ENCODE results near the gene TXNIP. TPM values are rescaled to one million over a fixed set of nuclear protein-coding genes. Genes with fewer than 3 reads are reported as not detected.
A peak's percentile ranks its signal among the peaks of the same experiment; 100 is the strongest.

Gene TXNIP
- total RNA-seq, 1 experiment from 2014 or later: 576 TPM

DNA sequence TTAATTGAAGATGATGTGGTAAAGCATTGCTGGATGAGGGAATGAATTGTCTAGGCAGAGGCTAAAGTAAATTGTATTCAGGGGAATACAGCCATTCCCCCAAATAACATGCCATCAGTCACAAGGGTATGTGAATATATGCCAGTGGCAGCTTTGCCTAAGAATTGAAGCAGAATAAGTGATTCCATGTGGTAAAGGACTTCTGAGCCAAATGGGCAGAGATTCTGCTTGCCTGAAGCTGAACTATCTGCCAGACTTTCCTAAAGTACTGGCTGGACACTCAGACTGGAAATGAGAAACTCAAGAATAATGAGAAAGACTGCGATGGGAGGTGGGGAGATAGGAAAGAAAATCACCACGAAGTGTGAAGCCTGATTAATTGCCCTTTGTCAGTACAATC is 40.9 kb downstream of the TXNIP start:
- intact Hi-C loops (cut with micrococcal nuclease): no loop called here
- Mint-ChIP-seq H3K4me1 (ENCODE audit: insufficient read depth, unreplicated experiment) (peaks cover 51% of the 10 kb centered on the region), H3K4me3 (ENCODE audit: unreplicated experiment) (peak overlapping the region; percentile 80), H3K9me3 (ENCODE audit: unreplicated experiment) (no peaks in the 10 kb centered on the region), H3K27me3 (ENCODE audit: insufficient read depth, unreplicated experiment) (no peaks in the 10 kb centered on the region), H3K36me3 (ENCODE audit: insufficient read depth, unreplicated experiment) (peaks cover 11% of the 10 kb centered on the region), H3K27ac (ENCODE audit: low read depth, unreplicated experiment) (peak overlapping the region; percentile 80)
- TF ChIP-seq, protein P1, sequence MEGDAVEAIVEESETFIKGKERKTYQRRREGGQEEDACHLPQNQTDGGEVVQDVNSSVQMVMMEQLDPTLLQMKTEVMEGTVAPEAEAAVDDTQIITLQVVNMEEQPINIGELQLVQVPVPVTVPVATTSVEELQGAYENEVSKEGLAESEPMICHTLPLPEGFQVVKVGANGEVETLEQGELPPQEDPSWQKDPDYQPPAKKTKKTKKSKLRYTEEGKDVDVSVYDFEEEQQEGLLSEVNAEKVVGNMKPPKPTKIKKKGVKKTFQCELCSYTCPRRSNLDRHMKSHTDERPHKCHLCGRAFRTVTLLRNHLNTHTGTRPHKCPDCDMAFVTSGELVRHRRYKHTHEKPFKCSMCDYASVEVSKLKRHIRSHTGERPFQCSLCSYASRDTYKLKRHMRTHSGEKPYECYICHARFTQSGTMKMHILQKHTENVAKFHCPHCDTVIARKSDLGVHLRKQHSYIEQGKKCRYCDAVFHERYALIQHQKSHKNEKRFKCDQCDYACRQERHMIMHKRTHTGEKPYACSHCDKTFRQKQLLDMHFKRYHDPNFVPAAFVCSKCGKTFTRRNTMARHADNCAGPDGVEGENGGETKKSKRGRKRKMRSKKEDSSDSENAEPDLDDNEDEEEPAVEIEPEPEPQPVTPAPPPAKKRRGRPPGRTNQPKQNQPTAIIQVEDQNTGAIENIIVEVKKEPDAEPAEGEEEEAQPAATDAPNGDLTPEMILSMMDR (IDR thresholded peaks at IDR 0.05; ENCODE audit: unreplicated experiment): no peak
- ChIA-PET POLR2A (interaction anchor here (0.6 to 7.0 kb wide), 11 partner anchors 10 to 96 kb away, joined by 3 to 136 read pairs (median 48); partner anchors contain the start of genes ANKRD34A, PEX11B, PIAS3 and POLR3GL), CTCF (interaction anchor here (0.9 to 2.3 kb wide), 4 partner anchors 9 to 63 kb away, joined by 3 to 11 read pairs (median 4); partner anchors contain the start of genes ANKRD34A and POLR3GL)
- BruUV-seq (replicated peaks): no TSS peak
- DNase-seq (ENCODE audit: unreplicated experiment): no peak

DNA sequence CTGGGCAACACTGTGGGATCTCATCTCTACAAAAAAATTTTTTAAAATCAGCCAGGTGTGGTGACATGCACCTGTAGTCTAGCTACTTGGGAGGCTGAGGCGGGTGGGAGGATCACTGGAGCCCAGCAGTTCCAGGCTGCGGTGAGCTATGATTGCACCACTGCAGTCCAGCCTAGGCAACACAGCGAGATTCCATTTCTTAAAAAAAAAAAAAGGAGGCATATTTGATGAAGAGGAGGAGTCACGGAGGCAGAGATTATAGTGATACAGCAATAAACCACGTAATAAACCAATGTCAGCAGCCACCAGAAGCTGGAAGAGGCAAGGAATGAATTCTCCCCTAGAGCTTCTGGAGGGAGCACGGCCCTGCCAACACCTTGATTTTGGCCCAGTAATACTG is 42.5 kb downstream of the TXNIP start:
- intact Hi-C loops (cut with micrococcal nuclease): no loop called here
- Mint-ChIP-seq H3K4me3 (ENCODE audit: unreplicated experiment) (no peak overlapping the region), H3K27ac (ENCODE audit: low read depth, unreplicated experiment) (no peak overlapping the region), H3K27me3 (ENCODE audit: insufficient read depth, unreplicated experiment) (no peaks in the 10 kb centered on the region), H3K36me3 (ENCODE audit: insufficient read depth, unreplicated experiment) (peaks cover 17% of the 10 kb centered on the region), H3K4me1 (ENCODE audit: insufficient read depth, unreplicated experiment) (peaks cover 48% of the 10 kb centered on the region), H3K9me3 (ENCODE audit: unreplicated experiment) (no peaks in the 10 kb centered on the region)
- POLR2A ChIA-PET: interaction anchor here (0.9 to 7.0 kb wide), 9 partner anchors 12 to 95 kb away, joined by 3 to 109 read pairs (median 7); partner anchors contain the start of genes ANKRD34A, PEX11B, PIAS3 and POLR3GL
- TF ChIP-seq, protein P1 (IDR thresholded peaks at IDR 0.05; ENCODE audit: unreplicated experiment): no peak
- CTCF ChIA-PET: interaction anchor here (0.7 to 2.3 kb wide), 4 partner anchors 27 to 214 kb away, joined by 4 to 11 read pairs (median 5); partner anchors contain the start of gene RBM8A
- BruUV-seq (replicated peaks): no TSS peak
- no peak for DNase-seq (ENCODE audit: unreplicated experiment)

DNA sequence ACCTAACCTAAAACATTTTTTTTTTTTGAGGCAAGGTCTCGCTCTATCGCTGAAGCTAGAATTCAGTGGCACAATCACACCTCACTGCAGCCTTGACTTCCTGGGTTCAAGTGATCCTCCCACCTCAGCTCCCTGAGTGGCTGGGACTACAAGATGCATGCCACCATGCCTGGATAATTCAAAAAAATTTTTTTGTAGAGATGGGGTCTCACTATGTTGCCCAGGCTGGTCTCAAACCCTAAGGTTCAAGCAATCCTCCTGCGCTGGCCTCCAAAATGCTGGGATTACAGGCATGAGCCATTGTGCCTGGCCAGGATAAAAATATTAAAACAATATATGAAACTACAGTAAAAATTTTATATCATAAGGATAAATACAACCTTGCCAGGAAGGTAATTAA is 43.5 kb downstream of the TXNIP start:
- Mint-ChIP-seq H3K4me3 (ENCODE audit: unreplicated experiment) (no peak overlapping the region), H3K36me3 (ENCODE audit: insufficient read depth, unreplicated experiment) (peaks cover 17% of the 10 kb centered on the region), H3K9me3 (ENCODE audit: unreplicated experiment) (no peaks in the 10 kb centered on the region), H3K27ac (ENCODE audit: low read depth, unreplicated experiment) (no peak overlapping the region), H3K27me3 (ENCODE audit: insufficient read depth, unreplicated experiment) (no peaks in the 10 kb centered on the region), H3K4me1 (ENCODE audit: insufficient read depth, unreplicated experiment) (peaks cover 39% of the 10 kb centered on the region)
- ChIA-PET CTCF (interaction anchor here (1.2 to 1.3 kb wide), 2 partner anchors 26 to 43 kb away, joined by 4 read pairs; partner anchors contain the start of genes ITGA10 and RBM8A), POLR2A (interaction anchor here (0.7 to 7.0 kb wide), 6 partner anchors 13 to 99 kb away, joined by 3 to 109 read pairs (median 8); partner anchors contain the start of genes ANKRD34A, PEX11B, POLR3GL and RBM8A)
- intact Hi-C loops (cut with micrococcal nuclease): no loop called here
- TF ChIP-seq, protein P1 (IDR thresholded peaks at IDR 0.05; ENCODE audit: unreplicated experiment): no peak
- no TSS peak for BruUV-seq (replicated peaks)
- no peak for DNase-seq (ENCODE audit: unreplicated experiment)

DNA sequence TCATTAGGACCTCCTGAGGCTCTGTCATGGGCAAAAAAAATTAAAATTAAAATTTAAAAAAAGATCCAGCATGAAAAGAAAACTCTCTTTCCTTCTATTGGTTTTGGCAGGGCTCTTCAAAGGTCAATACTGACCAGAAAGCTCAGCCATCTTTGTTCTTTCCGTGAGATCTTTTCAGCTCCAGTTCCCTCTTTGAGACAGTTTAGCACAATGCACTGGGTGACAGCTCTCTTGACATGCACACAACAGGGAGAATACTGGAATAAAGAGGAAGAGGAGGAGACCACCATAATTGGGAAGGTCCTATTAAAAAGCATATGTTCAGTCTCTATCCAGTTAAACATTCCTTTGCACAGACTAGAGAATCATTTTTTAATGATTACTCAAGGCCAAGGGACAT is 44.9 kb downstream of the TXNIP start:
- Mint-ChIP-seq H3K27ac (ENCODE audit: low read depth, unreplicated experiment) (no peak overlapping the region), H3K4me3 (ENCODE audit: unreplicated experiment) (no peak overlapping the region), H3K36me3 (ENCODE audit: insufficient read depth, unreplicated experiment) (peaks cover 17% of the 10 kb centered on the region), H3K9me3 (ENCODE audit: unreplicated experiment) (no peaks in the 10 kb centered on the region), H3K4me1 (ENCODE audit: insufficient read depth, unreplicated experiment) (peaks cover 30% of the 10 kb centered on the region), H3K27me3 (ENCODE audit: insufficient read depth, unreplicated experiment) (no peaks in the 10 kb centered on the region)
- BruUV-seq (replicated peaks): no TSS peak
- intact Hi-C loops (cut with micrococcal nuclease): no loop called here
- ChIA-PET POLR2A (interaction anchor here (1.0 to 2.6 kb wide), 4 partner anchors 9 to 33 kb away, joined by 3 to 12 read pairs (median 4); partner anchors contain the start of genes PEX11B and RBM8A), CTCF (interaction anchor here (0.6 to 1.2 kb wide), 3 partner anchors 11 to 81 kb away, joined by 3 to 5 read pairs (median 4); partner anchors contain the start of gene ITGA10)
- TF ChIP-seq, protein P1 (IDR thresholded peaks at IDR 0.05; ENCODE audit: unreplicated experiment): no peak
- no peak for DNase-seq (ENCODE audit: unreplicated experiment)

All from MCF 10A (cell line).